Hepatocyte (in vitro differentiated cells): ENCODE measurements around the gene EPHB1.

Source experiments
- CTCF ChIP-seq: fragments of 200-600 bp; sonication (generic); IDR thresholded peaks from 2 replicates; pipeline ENCODE4 v1.5.1; 2016; ENCODE audit warnings: antibody characterized with exemption, mild to moderate bottlenecking; ENCODE audit not compliant: poor library complexity
- EZH2 ChIP-seq: fragments of 200-600 bp; sonication (generic); IDR thresholded peaks from 2 replicates; pipeline ENCODE4 v1.6.1; 2016; ENCODE audit warnings: antibody characterized with exemption, mild to moderate bottlenecking, borderline replicate concordance
- EZH2phosphoT487 ChIP-seq: fragments of 200-600 bp; sonication (generic); IDR thresholded peaks from one replicate; pipeline ENCODE4 v1.6.1; 2018; ENCODE audit warnings: antibody characterized with exemption, mild to moderate bottlenecking, low read depth, moderate library complexity; ENCODE audit not compliant: unreplicated experiment, severe bottlenecking

GRCh38 chr3:134777341-134777740 lies 17.7 kb upstream of the EPHB1 start:
- TF ChIP-seq CTCF (no peak), EZH2 (no peak), EZH2phosphoT487 (no peak)
